SK-MEL-5 (cell line): ENCODE results near the gene KCTD7. TPM values are rescaled to one million over a fixed set of nuclear protein-coding genes. Genes with fewer than 3 reads are reported as not detected.
"Not testable (repeated sequence)": the region's sequence is repeated elsewhere in the genome, so short reads cannot be mapped to it uniquely, and the experiment has no call there.

Experiments
- DNase-seq: peaks from one replicate; pipeline ENCODE4 v3.0.0-alpha.2; 2016; ENCODE audit warnings: low read depth, low spot score
- in situ Hi-C: cut with HindIII; loops from 2 replicates; pipeline ENCODE4 v1.10.0; 2016; ENCODE audit warnings: low sequenced_read_pairs, high pct_unique_total_duplicates, low pct_unique_long_range_greater_than_20kb
- total RNA-seq: library from RNA; depleted of rRNA; stranded (reverse); fragments of >200 nt; shearing (Covaris generic); gene quantifications from 2 replicates; pipeline ENCODE4 v1.2.3, GENCODE V29; 2014

KCTD7 gene
- total RNA-seq, 1 experiment from 2014 or later = 24.5 TPM

DNA sequence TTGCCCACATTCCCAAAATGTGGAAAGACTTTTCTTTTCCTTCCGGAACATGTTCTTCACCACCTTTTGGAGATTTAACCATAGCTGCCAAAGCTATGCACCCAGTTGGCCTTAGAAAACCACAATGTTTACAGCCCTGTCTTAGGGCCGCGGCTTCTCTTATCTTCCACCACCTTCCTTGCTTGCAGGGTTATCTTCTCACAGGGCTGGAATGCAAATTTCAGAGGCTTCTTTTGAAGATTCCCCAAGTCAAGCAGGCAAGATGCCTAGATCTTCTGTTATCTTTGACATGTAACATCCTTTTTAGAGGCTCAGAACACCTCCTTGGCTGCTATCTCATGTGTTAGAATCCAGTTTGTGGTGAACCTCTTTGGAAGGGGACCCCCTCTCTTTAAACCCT, 11.1 kb downstream of the KCTD7 start:
- in situ Hi-C loops = no loop called here
- no peak for DNase-seq

DNA sequence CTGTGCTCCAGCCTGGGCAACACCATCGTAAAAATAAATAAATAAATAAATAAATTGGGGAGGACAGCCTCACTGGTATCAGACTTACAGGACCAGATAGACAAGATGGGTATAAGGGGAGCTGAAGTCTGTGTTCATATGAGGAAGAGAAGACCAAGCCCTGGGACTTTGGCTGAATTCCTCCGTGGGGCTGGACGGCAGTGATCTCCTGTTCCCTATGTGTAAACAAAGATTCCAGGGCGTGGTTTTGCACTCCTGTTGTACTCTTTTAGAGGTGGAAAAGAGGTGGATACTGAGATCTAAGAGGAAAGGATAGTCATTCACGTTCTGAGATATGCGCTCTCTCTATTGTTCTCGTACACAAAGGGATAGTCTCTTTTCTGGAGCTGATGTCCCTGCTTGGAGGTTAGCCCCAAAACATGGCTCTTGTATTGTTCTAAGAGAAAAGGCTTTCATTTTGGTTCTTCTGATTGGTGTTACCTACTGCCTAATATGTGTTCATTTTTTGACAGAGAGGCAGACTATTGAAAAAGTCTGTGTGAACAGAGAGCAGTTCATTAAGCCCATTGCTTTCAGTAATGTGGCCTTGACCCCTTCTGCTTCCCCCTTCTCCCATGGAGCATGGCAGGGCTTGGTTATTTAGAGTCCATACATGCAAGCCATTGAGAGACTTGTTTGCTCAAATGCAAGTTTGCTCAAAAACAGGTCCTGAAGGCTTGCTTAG, 12.3 kb downstream of the KCTD7 start:
- in situ Hi-C loops = no loop called here
- DNase-seq = no peak

DNA sequence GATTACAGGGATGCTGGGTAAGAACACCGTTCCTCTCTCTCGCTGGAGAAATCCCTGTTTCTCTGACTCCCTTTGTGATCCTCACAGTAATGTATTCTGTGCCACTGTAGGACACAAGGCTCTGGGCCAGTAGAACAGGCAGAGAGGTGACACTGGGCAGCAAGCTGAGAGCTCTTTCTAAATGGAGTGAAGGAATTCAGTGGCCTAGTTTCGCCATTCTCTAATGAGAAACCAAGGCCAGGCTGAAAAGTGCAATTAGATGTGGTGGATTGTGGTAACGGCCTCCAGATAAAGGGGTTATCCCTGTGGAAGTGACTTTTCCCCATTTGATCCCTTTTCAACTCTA, 12.8 kb downstream of the KCTD7 start:
- in situ Hi-C loops = no loop called here
- no peak for DNase-seq

DNA sequence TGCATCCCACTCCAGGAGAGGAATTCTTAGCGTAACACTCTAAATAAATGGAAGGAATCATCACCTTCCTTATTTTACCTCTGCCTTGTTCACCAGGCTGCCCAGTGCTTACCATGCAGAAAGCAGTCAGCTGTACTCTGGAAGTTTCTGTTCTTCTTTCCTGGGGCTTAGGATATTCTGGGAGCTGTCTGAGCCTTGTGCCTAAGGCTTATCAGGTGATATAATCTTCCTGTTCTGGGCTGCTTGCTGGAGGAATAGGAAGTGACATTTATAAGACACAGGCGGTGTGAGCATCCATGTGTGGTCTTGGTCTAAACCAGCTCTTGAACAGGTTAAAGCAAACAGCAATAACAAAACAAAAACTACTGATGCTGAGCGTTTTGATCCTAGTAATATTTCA, 13.5 kb downstream of the KCTD7 start:
- DNase-seq = peak; percentile 25
- in situ Hi-C loops = no loop called here

DNA sequence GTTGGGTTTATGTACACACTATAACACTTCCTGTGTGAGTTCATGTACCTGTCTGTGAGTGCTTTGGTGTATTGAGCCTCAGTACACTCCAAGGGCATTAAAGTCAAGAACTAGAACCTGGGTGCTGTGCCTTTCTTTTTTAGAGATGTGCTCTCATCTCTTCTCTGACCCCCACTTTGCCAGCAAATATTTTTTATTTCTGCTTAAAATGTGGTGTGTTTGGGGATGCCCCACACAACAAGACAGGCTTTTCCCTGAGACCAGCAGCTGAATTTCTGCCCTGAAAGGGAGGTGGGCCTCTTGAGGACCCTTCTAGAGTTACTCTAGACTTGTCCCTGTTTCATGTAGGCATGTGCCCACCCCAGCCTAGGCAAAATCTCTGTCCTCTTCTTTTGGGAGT, 14.3 kb downstream of the KCTD7 start:
- in situ Hi-C loops = no loop called here
- DNase-seq = no peak

DNA sequence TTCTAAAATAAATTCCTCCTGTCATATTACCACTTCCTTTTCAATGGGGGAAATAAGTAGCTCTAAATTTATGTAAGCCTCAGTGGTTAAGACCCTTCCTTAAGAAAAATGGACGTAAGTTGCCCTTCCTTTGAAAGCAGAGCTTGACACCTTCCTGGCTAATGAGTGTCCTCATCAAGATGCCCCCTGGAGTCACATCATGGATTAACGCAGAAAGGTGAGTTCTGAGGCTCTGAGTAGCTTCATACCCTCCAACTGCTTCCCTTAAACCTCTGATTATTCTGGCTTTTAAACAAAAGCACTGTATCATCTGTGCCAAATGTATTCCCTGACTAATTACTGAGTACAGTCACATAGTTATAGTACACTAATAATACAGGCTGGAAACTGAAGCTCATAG, 14.7 kb downstream of the KCTD7 start:
- in situ Hi-C loops = no loop called here
- no peak for DNase-seq

DNA sequence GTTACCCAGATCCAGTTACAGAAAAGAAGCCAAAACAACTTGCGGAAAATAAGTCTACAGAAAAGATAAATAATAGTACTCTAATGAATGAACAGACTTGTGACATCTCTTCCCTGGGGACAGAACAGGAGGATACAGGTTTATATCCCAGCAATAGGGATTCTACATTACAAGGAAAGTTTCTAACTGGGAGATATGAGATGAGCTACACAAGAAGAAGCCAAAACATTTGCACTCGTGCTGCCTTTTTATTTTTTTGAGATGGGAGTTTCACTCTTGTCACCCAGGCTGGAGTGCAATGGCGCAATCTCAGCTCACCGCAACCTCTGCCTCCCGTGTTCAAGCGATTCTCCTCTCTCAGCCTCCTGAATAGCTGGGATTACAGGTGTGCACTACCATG, 22.3 kb downstream of the KCTD7 start:
- in situ Hi-C loops, DNase-seq: not testable (repeated sequence)

DNA sequence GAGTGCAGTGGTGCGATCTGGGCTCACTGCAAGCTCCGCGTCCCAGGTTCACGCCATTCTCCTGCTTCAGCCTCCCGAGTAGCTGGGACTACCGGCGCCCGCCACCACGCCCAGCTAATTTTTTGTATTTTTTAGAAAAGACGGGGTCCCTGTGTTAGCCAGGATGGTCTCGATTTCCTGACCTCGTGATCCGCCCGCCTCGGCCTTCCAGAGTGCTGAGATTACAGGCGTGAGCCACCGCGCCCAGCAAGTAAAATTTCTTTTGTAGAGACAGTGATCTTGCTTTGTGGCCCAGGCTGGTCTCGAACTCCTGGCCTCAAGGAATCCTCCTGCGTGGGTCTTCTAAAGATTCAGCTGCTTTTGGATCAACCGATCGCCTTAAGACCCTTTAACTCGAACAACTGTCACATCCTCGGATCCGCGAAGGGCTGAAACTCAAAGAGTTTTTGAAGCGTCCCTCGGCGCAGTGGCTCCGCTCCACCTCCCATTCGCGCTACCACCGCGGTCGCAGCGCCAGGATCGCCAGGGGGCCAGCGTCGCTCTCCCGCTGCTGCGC, 25.1 kb downstream of the KCTD7 start:
- in situ Hi-C loops, DNase-seq: not testable (repeated sequence)

DNA sequence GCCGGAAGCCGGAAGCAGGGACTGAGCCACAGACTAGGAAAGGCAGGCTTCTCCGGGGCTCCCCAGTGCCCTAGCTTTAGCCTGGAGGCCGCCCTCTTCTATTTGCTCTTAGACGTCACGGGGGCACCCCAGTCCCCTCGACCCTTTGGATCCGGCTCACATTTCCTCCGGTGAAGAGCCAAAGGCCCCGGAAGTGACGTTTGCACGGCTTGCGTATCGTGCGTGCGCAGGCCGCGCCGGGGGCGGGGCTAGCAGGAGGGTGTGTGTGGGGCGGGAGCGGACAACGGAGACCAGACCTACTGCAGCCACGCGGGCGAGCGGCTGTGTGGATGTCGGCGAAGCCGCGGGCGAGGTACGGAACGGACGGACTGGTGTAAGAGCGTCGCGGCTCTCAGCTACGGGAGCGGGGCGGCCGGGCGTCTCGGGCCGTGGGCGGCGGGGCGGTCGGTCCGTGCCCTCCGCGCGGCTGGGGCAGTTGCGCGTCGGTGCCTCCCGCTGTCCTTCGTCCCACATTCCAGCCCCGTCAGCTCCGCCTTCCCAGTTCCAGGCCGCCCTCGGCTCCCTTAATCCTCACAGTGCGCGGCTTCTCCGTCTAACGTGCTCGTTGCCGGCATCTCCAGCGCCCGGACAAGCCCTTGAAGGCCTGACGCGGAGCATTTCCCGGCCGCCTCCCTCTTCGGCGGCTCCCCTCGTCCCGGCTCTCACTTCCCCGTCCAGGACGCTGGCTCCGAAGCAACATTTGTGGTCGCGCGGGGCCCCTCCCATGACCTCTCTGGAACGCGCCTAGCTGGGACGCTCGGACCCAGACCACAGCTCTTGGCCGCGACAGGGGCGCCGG, 25.8 kb downstream of the KCTD7 start:
- peak; percentile 98 for DNase-seq
- in situ Hi-C loops = no loop called here

DNA sequence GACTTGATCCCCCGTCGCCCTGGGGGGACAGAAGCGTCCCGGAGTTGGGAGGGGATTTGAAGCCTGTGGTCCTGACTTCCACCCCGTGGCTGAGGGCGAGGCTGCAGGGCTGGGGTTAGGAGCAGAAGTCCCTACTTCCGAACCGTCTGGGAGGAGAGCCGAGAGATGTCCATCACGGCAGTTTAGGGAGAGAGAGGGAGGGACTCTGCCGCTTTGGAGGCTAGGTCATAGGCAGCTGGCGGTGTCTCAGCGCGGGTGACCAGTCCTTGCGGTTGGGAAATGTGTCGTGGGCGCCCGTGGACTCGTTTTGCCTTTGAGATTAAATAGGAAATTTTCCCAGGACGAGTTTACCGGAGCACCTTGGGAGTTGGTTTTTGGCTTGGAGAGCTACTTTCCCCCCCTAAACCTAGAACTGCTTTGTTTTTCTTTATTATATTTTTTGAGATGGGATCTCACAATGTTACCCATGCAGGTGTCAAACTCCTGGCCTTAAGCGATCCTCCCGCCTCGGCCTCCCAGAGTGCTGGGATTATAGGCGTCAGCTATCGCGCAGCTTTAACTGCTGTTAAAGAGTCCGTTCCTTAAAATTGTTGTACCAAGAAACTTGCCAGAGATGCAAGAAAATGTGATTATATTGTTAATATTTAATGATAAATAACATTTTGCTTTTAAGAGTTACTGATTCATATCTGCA, 26.6 kb downstream of the KCTD7 start:
- DNase-seq = peak; percentile 48
- in situ Hi-C loops = not testable (repeated sequence)

DNA sequence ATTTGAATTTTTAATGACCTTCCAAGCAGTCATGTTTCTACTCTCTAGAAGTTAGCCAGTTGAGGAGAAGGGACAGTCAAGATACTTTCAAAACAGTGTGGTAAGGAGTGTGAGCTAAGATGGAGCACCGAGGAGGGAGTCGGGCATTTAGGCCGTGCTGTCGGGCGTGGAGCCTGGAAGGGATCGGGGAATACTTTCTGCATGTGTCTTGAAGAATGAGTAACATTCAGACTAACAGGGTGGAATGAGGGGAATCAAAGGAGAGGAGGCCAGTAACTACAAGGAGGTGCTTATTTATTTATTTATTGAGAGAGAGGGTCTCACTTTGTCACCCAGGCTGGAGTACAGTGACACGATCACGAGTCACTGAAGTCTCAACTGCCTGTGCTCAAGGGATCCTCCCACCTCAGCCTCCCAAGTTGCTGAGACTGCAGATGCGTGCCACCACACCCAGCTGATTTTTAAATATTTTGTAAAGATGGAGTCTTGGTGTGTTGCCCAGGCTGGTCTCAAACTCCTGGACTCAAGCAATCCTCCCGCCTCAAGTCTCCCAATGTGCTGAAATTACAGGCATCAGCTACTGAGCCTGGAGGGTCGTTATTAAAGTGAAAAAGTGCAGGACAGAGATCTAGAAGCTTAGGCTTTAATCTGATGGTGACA, 27.3 kb downstream of the KCTD7 start:
- DNase-seq, in situ Hi-C loops: not testable (repeated sequence)

DNA sequence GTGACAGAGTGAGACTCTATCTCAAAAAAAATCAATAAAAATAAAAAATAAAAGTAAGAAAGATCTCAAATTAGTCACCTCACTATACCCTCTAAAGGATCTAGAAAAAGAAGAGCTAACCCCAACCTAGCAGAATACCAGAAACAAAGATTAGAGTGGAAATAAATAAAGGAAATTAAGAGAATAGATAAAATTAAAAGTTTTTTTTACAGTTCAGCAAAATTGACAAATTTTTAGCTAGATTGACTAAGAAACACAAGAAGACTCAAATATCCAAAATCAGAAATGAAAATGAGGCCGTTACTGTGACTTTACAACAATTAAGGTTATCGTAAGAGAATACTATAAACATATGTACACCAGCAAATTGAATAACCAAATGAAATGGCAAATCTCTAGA, 29.1 kb downstream of the KCTD7 start:
- in situ Hi-C loops = no loop called here
- no peak for DNase-seq

DNA sequence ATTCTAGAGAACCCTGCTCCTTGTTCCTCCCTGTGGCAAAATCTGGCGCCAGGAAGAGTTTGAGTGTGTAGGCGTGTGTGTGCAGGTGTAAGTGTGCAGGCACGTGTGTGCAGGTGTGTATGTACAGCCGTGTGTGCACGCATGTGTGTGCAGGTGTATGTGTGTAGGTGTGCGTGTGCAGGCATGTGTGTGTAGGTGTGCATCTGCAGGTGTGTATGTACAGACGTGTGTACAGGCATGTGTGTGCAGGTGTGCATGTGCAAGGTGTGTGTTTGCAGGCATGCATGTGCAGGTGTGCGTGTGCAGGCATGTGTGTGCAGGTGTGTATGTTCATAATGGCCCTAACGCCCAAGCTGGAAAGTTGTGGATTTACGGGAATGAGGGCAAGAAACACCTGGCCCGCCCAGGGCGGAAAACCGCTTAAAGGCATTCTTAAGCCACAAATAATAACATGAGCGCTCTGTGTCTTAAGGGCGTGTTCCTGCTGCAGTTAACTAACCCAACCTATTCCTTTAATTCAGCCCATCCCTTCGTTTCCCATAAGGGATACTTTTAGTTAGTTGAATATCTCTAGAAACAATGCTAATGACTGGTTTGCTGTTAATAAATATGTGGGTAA, 34.1 kb downstream of the KCTD7 start:
- in situ Hi-C loops = no loop called here

DNA sequence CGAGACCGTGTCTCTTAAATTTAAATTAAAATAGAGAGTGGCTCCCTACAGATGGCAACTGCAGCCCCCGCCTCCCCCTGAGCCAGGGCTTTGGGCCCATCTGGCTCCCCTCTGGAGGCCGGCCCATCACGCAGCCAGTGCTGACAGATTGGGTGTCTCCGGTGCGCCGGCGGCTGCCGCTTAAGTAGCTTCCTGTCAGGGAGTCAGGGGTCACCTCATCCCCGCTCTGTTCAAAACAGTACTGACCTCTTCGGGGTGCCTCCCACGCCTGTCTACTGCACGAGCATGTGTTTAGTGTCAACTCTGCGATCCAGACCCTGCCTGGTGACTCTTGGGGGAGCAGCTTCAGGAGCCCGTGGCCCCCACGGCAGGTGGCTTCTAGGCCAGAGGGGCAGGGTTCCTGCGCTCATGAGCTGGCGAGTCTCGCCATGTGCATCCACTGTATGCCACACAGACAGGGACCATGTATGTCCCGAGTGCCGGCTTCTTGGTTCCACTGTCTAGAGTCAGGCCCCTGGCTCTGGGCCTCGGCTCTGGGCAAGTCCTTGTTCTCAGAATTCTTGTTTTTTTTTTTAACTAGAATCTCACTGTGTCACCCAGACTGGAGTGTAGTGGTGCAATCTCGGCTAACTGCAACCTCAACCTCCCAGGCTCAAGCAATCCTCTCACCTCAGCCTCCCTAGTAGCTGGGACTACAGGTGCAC, 36.1 kb downstream of the KCTD7 start:
- DNase-seq = no peak
- in situ Hi-C loops = no loop called here

More for the DNA sequence above, 34.1 kb downstream of the KCTD7 start:
- DNase-seq = no peak

DNA sequence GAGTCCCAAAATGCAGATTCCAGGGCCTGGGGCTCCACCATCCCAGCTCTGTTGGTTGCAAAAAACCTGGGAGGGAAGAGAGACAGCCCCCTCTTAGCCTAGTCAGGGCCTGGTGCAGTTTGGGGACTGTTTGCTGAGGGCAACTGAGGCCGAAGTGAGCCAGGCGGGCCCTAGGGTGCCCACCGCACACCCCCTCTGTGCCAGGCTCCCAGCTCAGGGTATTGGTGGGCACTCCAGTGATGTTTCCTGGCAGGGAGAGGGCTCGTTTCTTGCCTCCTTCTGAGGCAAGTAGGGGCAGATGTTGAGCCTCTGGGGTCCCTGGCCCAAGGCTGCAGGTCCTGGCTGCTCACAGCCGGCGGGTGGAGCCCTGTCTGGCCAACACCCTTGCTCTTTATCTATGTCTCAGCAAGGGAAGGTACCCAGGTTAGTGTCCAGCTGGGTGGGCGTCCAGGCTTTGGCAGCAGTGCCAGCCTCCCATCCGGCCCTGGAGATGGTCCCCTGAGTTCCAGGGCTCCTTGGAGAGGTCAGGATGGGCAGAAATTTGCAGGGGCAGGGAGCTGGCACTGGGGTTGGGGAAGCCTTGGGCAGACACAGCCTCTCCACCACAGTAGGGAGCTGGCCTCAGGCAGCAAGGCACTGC, 37.8 kb downstream of the KCTD7 start:
- DNase-seq = no peak
- in situ Hi-C loops = no loop called here

DNA sequence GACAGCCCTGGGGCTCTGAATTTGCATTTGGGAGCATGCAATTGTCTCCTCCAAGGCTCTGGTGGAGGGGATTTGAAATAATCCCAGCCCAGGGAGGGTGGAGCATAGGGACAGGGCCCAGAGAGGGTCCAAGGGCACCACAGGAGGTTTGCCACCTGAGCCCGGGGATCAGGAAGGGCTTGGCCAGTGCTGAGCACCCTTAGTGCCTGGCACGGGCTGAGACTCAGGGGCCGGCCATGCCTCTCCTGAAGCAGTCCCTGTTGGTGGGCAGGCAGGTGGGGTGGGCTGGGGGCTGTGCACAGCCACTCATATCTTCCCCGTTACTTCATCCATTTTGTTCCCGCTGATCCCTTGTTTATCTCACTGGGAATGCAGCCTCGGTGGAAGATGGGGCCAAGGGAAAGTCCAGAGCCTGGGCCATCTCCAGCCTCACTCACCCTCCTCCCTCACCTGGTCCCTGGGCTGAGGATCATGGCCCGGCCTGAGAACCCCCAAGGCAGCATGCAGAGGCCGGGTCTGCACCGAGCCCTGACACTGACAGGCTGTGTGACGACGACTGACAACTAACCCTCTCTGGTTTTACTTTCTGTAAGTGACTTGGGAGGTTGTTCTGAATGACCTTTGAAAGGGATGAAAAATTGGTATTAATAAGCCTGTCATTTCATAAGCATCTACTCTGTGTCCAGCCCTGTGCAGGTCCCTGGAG, 38.5 kb downstream of the KCTD7 start:
- in situ Hi-C loops = no loop called here
- DNase-seq = no peak
